Upper lobe of left lung (tissue), 4 donors: Measurements from ENCODE around the gene S100A5.

Source experiments
- POLR2A ChIP-seq, 4 donors: fragments of 450-650 bp; IDR thresholded peaks; one replicate each; pipeline ENCODE4 v1.5.1; 2016 to 2017; ENCODE audit warnings: antibody characterized with exemption in 4 of 4, mild to moderate bottlenecking in 2 of 4
- TF ChIP-seq, protein P1 (sequence below), 6 experiments: fragments of 450-650 bp in 4 of 6; fragments of 200-600 bp in 2 of 6; sonication (generic) in 2 of 6; IDR thresholded peaks; one replicate each; pipeline ENCODE4 v1.5.1; 2016 to 2019; ENCODE audit warnings: antibody characterized with exemption in 6 of 6

DNA sequence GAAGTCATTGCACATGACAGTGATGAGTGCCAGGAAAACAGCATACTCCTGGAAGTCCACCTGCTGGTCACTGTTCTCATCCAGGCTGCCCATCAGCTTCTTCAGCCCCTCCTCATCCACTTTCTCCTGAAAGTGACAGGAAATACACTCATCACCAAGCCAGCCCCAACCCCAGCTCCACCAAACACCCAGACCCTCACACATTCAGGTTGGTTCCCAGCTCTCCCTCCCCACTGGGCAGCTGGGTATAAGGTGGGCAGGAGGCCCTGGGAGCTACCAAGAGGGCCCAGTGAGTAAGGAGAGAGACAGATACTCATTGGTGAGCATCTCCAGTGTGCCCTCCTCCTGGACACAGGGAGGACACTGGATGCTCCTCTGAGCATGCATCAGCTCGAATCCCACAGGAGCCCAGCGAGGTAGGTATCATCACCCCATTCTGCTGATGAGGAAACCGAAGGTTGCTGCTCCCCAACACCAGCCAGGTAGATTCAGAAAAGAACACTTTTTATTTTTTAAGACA is 20.8 kb upstream of the S100A5 start:
- TF ChIP-seq, protein P1, sequence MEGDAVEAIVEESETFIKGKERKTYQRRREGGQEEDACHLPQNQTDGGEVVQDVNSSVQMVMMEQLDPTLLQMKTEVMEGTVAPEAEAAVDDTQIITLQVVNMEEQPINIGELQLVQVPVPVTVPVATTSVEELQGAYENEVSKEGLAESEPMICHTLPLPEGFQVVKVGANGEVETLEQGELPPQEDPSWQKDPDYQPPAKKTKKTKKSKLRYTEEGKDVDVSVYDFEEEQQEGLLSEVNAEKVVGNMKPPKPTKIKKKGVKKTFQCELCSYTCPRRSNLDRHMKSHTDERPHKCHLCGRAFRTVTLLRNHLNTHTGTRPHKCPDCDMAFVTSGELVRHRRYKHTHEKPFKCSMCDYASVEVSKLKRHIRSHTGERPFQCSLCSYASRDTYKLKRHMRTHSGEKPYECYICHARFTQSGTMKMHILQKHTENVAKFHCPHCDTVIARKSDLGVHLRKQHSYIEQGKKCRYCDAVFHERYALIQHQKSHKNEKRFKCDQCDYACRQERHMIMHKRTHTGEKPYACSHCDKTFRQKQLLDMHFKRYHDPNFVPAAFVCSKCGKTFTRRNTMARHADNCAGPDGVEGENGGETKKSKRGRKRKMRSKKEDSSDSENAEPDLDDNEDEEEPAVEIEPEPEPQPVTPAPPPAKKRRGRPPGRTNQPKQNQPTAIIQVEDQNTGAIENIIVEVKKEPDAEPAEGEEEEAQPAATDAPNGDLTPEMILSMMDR (IDR thresholded peaks at IDR 0.05), result no peak
- TF ChIP-seq POLR2A (IDR thresholded peaks at IDR 0.05), result no peak
